NCI-H2196 treated with DMSO at 0.1 percent for 48 hours (cell line): ENCODE results near the gene DIS3L.
"Not testable (repeated sequence)": the region's sequence is repeated elsewhere in the genome, so short reads cannot be mapped to it uniquely, and the experiment has no call there.

ENCODE experiments used
- DNase-seq: peaks from one replicate; lab custom pipeline; 2025; ENCODE audit not compliant: unreplicated experiment; lab: John Stamatoyannopoulos, UW

Gene DIS3L

DNA sequence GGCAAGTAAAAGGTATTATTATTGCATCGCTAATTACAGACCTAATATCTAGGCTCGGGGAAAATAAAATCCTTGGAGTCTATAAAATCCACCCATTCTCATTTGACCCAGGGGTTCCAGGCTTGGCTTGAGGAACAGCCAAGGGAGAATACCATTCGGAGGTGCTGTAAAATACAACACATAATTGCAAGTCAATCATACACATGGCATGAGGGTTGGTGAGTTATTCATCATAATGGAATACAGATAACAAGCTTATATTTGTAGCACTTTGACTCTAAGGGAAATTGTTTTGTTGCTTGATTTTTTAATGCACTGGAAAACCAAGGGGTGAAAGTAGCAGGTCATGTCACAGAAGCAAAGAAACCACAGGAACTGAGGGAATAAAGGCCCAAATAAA, 16.8 kb upstream of the DIS3L start:
- DNase-seq, result no peak

DNA sequence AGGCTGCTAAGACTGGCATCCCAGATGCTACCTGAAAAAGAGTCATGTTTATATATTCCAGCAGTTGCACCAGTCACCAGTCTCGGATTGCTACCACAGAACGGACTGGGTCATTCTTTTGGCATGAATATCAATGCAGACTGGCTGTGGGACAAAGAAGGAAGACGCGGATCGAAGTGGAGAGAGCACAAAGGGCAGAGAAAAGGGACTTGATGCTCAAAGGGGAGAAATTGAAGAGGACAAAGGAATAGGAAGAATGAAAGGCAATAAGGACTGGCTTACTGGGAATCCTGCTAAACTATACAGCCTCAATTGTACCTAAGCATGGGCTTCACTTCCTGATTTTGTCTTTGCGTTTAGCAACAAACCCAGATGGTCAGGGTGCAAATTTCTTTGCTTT, 15.3 kb upstream of the DIS3L start:
- no peak for DNase-seq

GRCh38 chr15:66278671-66279070, 14.7 kb upstream of the DIS3L start:
- no peak for DNase-seq

DNA sequence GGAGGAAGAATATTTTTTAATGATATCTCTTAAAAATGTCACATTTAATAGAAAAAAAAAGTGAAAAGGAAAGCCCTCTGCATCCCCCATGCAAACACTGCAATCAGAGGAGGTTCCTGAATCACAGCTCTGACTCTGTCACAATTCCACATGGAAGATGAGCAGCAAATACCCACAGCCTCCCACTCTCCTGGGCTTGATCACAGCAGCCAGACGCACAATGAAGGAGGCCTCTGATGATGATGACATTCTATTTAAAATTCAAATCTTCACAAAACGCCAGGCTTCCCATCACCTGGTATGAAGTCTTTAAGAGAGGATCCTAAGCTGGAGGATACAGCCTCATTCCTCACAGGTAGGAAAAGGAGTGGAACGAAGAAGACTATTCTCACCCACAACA, 9.1 kb upstream of the DIS3L start:
- DNase-seq, result no peak

DNA sequence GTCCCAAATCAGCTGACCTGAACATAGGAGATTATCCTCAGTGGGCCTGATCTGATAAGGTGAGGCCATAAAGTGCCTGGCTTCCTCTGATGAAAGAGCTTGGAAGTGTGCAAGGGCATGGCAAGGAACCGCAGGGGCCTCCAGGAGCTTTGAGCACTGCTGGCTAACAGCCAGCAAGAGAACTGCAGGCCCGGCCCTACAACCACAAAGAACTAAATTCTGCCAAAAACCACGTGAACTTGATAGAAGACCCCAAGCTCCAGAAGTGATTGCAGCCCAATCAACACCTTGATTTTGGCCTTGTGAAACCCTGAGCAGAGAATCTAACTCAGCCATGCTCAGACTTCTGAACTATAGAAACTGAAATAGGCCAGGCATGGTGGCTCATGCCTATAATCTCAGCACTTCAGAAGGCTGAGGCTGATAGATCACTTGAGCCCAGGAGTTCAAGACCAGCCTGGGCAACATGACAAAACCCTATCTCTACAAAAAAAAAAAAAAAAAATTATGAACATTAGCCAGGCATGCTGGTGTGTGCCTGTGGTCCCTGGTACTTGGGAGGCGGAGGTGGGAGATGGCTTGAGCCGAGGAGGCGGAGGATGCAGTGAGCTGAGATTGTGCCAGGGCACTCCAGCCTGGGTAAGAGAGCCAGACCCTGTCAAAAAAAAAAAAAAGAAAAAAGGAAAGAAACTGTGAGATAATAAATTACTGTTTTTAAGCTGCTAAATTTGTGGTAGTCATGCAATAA, 7.7 kb upstream of the DIS3L start:
- no peak for DNase-seq

- DNase-seq, result no peak
These were observed 5.8 kb upstream of the DIS3L start for GRCh38 chr15:66287461-66288057.

DNA sequence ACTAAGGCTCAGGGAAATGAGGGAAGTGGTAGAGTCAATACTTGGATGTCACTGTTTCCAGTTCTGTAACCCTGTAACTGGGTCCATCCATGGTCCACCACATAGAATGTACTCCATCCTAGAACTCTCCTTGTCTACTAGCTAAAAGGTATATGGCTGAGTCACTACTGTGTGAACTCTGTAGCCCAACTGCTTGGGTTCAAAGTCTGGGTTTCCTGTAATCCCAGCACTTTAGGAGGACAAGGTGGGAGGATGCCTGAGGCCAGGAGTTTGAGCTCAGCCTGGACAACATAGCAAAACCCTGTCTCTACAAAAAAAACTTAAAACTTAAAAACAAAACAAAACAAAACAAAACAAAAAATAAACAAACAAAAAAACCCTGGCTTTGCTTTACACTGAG, 5.3 kb upstream of the DIS3L start:
- no peak for DNase-seq

- DNase-seq, result no peak
These were observed 4.7 kb upstream of the DIS3L start for GRCh38 chr15:66288551-66289185.

DNA sequence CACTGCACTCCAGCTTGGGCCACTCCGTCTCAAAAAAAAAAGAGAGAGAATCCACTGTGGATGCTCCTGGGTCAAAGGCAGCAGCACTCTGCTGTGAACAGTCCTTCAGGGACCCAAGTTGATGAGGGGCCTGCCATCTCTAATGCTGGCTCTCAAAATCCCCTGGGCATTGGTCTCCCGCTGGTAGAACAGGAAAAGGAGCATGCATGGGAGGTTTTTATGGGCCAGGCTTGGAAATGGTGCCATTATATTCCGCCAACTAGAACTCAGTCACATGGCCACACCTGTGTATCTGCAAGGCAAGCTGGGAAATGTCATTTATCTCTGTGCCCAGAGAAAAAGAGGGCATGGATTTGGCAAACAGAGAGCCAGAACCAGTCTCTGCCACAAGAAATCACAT, 3.4 kb upstream of the DIS3L start:
- no peak for DNase-seq

DNA sequence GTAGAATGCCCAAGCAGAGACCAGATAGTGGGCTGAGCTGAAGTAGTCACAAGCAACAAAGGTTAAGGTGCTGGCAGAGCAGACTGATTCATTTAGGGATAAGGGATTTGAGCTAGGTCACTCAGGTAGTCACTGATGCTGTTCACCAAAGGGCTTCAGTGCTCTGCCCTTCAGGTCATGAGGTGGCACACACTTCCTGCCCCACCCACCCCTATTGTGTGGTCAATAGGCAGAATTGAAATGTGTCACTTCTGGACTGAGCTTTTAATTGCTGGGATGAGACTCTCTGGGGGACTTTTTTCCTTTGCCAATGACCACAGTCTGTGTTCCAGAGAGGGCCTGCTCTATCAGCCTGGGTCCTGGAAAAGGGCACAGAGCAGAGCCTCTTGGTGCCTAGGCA, 2.9 kb upstream of the DIS3L start:
- DNase-seq, result no peak

DNA sequence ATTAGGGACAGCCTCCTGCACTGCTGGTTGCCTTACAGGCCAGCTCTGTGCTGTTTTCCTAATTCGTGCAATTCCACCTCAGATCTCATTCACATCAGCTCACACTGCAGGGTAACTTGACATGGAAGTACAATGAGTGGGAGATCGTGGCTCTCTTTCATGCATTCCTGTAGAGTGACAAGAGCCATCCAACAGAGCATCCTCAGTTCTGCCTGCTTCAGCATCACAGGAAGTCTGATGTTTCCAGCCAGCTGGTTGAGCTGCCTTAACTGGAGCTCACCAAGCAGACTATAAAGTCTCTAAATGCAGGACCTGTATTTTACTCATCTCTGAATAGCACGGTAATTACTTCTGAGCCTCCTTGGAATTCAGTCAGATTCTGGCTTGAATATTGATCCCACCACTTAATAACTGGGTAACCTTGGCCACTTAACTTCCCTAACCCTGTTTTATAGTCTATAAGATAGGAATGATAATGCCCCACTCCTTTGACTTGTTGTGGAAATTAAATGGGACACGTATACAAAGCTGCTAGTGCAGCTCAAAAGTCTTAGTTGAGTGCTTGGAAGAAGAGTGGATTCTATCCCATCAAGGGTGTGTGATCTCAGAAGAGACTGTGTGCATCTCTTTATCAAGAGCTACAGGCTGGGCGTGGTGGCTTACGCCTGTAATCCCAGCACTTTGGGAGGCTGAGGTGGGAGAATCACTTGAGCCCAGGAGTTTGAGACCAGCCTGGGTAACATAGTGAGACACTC, 1.4 kb upstream of the DIS3L start:
- no peak for DNase-seq

GRCh38 chr15:66292571-66293418, 573 bp upstream of the DIS3L start:
- DNase-seq, result no peak

GRCh38 chr15:66294157-66294931, 976 bp downstream of the DIS3L start:
- DNase-seq, result no peak

DNA sequence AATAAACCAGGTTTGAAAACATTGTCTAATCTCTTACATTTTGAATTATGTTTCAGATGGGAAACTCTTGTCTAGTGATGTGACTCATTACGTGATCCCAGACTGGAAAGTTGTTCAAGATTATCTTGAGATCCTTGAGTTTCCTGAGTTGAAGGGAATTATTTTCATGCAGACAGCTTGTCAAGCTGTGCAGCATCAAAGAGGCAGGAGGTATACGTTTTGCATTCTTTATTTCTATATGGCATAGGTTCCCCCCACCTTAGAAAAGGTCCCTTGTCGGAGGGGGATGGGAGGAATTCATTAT, 1.5 kb downstream of the DIS3L start:
- DNase-seq, result no peak

GRCh38 chr15:66296186-66296585, 2.8 kb downstream of the DIS3L start:
- no peak for DNase-seq

DNA sequence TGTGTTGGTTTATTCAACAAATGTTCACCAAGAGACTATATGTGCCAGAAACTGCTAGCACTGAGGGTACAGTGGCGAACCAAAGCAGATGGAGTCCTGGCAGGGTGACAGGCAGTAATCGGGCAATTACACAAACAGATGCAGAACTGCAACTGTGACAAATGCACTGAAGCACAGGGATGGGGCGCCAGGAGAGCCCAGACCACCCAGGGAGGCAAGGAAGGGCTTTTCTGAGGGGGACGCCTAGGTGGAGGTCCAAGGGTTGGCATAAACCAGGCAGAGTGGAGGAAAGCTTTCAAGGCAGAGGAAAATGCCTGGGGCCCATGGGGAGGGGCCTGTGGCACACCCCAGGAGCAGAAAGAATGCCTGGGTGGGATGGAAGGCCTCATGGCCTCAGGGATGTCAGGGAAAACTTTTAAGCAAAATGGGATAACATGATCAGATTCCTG, 5.5 kb downstream of the DIS3L start:
- DNase-seq, result no peak

DNA sequence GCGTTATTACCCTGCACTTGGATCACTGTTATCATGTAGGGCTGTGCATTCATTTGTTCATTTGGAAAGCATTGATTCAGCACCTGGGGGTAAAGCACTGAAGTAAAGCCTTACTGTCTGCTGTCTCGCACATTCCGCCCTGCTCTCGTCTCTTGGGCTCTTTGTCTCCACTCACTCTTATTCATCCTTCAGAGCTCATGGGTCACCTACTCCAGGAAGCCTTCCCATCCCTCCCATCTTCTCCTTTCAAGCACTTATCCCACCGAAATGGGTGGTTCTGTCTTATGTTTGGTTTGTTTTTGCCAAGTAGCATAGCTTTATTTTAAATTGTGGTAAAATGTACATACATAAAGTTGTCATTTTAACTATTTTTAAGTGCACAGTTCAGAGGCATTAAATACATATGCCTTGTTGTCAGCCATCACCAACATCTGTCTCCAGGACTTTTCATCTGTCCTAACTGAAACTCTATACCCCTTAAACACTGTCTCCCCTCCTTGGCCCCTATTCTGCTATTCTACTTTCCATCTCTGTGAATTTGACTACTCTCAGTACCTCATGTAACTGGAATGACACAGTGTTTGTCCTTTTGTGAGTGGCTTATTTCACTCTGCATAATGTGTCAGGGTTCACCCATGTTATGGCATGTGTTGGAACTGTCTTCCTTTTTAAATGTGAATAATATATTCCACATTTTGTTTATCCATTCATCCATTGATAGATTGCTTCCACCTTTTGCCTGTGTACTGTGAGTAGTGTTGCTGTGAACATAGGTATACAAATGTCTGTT, 9.3 kb downstream of the DIS3L start:
- DNase-seq, result no peak

DNA sequence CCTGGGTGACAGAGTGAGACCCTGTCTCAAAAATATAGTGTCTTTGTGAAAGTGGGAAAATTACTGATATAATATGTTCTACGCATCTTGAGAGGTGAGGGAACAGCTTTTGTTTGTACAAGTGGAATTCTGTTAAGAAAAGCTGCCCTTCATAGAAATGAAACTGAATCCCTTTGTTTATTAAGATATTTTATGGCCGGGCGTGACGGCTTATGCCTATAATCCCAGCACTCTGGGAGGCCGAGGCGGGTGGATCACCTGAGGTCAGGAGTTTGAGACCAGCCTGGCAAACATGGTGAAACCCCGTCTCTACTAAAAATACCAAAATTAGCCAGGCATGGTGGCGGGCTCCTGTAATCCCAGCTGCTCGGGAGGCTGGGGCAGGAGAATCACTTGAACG, 11.1 kb downstream of the DIS3L start:
- DNase-seq, result not testable (repeated sequence)

DNA sequence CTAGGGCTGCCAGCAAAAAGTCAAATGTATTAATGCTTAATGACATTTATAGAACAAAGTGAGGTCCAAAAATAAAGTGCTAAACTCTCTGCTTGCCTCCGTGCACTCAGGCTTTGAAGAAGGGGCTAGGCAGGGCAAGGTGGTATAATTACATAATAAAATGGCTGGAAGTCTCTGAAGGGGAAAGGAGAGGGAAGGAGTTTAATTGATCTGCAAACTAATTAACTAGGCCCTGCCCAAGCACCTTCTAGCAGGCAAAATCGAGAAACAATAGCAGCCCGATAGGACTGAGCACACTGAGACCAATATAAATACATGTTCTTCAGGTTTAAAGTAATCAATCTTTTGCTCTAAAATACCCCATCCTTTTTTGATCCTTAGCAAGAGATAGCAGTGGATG, 13.0 kb downstream of the DIS3L start:
- no peak for DNase-seq
